Measurements from ENCODE around the gene ZNF667. TPM values are rescaled to one million over a fixed set of nuclear protein-coding genes. Genes with fewer than 3 reads are reported as not detected.

ZNF667 gene
- total RNA-seq, 2 experiments from 2014 or later = 6.2 to 6.4 TPM

DNA sequence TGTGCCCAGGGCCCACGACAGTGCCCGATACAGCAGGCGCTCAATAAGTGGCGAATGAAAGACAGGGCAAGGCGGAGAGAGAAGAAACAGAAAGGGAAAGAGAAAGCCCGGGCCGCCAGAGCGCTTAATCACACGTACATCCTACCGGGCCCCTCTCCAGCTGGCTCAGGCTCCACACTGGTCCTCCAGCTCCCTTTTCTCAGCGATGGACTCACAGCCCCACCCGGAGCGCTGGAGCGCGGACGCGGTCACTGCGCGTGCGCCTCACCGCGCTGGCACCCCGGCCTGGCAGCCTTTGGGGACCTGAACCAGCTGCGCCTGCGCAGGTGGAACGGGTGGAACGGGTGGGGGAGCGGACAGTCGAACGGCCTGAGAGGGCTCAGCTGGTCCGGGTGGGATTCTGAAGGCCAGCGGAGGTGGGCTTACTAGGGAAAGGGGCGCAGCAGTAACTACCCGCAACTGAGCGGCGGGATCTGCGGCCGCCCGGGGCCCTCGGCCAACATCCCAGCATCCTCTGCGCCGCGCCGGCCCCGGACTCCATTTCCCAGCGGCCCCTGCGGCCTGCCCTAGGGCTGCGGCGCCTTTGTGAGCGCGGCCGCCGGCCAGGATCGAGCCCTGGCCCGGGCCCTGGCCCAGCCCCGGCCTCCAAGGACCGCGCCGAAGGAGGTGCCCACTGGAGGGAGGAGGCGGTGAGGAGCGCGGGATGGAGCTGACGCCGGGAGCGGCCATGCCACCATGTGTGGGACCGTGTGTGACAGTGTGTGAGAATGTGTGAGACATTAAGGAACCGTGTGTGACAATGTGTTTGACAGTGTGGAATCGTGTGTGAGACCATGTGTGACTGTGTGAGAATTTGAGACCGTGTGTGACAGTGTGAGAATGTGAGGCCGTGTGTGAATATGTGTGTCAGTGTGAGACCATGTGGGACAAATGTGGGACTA, 73.1 kb downstream of the ZNF667 start, which contains the start of gene ZNF583:
ZNF583 (plus strand) TSS at position 569 of the 941 bp plus-strand sequence. CDS start 2,783 bp downstream, outside the sequence.
- DNase-seq (peak; percentile 91), ATAC-seq (peak; percentile 89)
- Mint-ChIP-seq H3K27me3 (no peaks in the 10 kb centered on the region), H3K27ac (peak within 1 kb of the TSS; percentile 92), H3K4me1 (ENCODE audit: low read depth) (peaks cover 31% of the 10 kb centered on the region), H3K36me3 (ENCODE audit: low read depth) (peaks cover 75% of the 10 kb centered on the region), H3K4me3 (peak within 1 kb of the TSS; percentile 86), H3K9me3 (peaks cover 64% of the 10 kb centered on the region)
- intact Hi-C loops (cut with micrococcal nuclease) = no loop called here
- ChIA-PET POLR2A (interaction anchor here (0.7 to 1.9 kb wide), 3 partner anchors 9 to 1978 kb away, joined by 3 to 9 read pairs (median 4); no protein-coding TSS in a partner anchor), CTCF (interaction anchor here (1.1 to 1.3 kb wide), 2 partner anchors 11 to 56 kb away, joined by 3 to 4 read pairs; partner anchors contain the start of gene ZNF582)
- TF ChIP-seq, protein P1, sequence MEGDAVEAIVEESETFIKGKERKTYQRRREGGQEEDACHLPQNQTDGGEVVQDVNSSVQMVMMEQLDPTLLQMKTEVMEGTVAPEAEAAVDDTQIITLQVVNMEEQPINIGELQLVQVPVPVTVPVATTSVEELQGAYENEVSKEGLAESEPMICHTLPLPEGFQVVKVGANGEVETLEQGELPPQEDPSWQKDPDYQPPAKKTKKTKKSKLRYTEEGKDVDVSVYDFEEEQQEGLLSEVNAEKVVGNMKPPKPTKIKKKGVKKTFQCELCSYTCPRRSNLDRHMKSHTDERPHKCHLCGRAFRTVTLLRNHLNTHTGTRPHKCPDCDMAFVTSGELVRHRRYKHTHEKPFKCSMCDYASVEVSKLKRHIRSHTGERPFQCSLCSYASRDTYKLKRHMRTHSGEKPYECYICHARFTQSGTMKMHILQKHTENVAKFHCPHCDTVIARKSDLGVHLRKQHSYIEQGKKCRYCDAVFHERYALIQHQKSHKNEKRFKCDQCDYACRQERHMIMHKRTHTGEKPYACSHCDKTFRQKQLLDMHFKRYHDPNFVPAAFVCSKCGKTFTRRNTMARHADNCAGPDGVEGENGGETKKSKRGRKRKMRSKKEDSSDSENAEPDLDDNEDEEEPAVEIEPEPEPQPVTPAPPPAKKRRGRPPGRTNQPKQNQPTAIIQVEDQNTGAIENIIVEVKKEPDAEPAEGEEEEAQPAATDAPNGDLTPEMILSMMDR (IDR thresholded peaks at IDR 0.05) = no peak

DNA sequence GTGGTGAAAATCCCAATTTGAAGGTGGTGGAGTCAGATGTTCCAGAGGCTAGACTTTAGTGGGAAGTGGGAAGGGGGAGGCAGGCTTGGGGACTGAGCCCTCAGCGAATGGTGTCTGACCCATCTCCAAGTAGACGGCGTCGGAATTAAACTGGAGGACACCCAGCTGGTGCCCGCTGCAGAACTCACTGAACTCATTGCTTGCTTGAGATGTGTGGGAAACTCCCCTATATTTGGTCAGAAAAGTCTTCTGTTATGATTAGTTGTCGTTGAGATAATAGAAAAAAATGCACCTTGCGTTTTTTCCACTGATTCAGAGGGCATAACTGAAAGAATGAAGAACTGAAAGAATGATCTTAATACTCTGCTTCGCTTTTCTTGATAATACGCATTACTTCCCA, 73.9 kb downstream of the ZNF667 start:
- ChIA-PET CTCF (interaction anchor here (1.3 kb wide), 1 partner anchor 55 kb away, joined by 3 read pairs; no protein-coding TSS in a partner anchor), POLR2A (interaction anchor here (1.1 to 1.9 kb wide), 3 partner anchors 8 to 1978 kb away, joined by 4 to 9 read pairs (median 4); partner anchors contain the start of gene ZNF582)
- Mint-ChIP-seq H3K9me3 (peaks cover 62% of the 10 kb centered on the region), H3K27me3 (no peaks in the 10 kb centered on the region), H3K4me3 (peak overlapping the region; percentile 86), H3K36me3 (ENCODE audit: low read depth) (peaks cover 74% of the 10 kb centered on the region), H3K27ac (peak overlapping the region; percentile 92), H3K4me1 (ENCODE audit: low read depth) (peaks cover 31% of the 10 kb centered on the region)
- TF ChIP-seq, protein P1 (IDR thresholded peaks at IDR 0.05) = no peak
- intact Hi-C loops (cut with micrococcal nuclease) = no loop called here
- no peak for ATAC-seq
- peak; percentile 10 for DNase-seq

DNA sequence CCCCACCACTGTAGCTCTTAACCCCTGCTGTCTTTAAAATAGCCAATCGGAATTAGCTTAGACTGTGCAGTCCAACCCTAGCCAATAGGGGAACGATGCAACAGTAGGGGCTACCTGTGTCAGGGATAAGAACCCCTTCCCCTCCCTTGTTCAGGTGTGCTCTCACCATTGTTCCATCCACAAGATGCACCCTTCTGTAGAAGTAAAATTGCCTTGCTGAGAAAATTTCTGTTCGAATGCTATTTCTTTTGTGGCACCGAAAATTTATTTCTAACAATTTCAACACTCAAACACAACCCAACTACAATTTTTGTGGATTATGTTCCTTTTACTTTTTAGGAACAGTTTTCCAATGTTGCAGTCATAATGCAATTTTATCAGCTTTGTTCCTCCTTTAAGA, 76.7 kb downstream of the ZNF667 start:
- TF ChIP-seq, protein P1 (IDR thresholded peaks at IDR 0.05) = no peak
- ATAC-seq (no peak), DNase-seq (no peak)
- POLR2A ChIA-PET = interaction anchor here (1.3 to 1.5 kb wide), 2 partner anchors 18 to 29 kb away, joined by 4 to 5 read pairs; no protein-coding TSS in a partner anchor
- Mint-ChIP-seq H3K4me3 (no peak overlapping the region), H3K36me3 (ENCODE audit: low read depth) (peaks cover 73% of the 10 kb centered on the region), H3K27me3 (no peaks in the 10 kb centered on the region), H3K4me1 (ENCODE audit: low read depth) (peaks cover 23% of the 10 kb centered on the region), H3K27ac (no peak overlapping the region), H3K9me3 (peaks cover 56% of the 10 kb centered on the region)
- intact Hi-C loops (cut with micrococcal nuclease) = no loop called here
- CTCF ChIA-PET = interaction anchor here (1.4 kb wide), 1 partner anchor 32 kb away, joined by 5 read pairs; no protein-coding TSS in a partner anchor

DNA sequence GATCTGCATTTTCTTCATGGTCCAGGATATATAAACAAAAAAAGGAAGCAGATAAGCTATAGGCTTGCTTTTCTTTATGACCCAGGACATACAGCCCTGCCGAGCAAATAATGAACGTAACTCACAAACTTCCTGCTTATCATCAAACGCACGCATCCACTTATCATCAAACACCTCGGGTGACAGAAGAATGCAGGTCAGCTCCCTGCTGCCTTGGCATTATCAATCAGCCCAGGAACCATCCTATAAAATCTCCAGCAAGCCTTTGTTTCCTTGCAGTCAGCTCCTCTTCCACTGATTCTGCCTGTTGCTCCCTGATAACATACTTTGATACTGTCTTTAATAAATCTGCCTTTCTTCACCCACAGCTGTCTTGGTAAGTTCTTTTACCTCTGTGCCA, 78.3 kb downstream of the ZNF667 start:
- TF ChIP-seq, protein P1 (IDR thresholded peaks at IDR 0.05) = no peak
- ChIA-PET CTCF (no interaction called here), POLR2A (interaction anchor here (1.2 kb wide), 1 partner anchor 142 kb away, joined by 3 read pairs; no protein-coding TSS in a partner anchor)
- Mint-ChIP-seq H3K27ac (no peak overlapping the region), H3K36me3 (ENCODE audit: low read depth) (peaks cover 77% of the 10 kb centered on the region), H3K27me3 (no peaks in the 10 kb centered on the region), H3K4me3 (no peak overlapping the region), H3K9me3 (peaks cover 62% of the 10 kb centered on the region), H3K4me1 (ENCODE audit: low read depth) (peaks cover 17% of the 10 kb centered on the region)
- ATAC-seq (no peak), DNase-seq (no peak)
- intact Hi-C loops (cut with micrococcal nuclease) = loop anchor here (10.0 kb wide), 1 partner anchor 146 kb away; no protein-coding TSS in a partner anchor
